SW 1271 (cell line): ENCODE data around the gene TTC22.

Experiments used
- DNase-seq, 2 experiments: peaks; one replicate each; lab custom pipeline; 2025; lab: John Stamatoyannopoulos, UW

Gene TTC22

DNA sequence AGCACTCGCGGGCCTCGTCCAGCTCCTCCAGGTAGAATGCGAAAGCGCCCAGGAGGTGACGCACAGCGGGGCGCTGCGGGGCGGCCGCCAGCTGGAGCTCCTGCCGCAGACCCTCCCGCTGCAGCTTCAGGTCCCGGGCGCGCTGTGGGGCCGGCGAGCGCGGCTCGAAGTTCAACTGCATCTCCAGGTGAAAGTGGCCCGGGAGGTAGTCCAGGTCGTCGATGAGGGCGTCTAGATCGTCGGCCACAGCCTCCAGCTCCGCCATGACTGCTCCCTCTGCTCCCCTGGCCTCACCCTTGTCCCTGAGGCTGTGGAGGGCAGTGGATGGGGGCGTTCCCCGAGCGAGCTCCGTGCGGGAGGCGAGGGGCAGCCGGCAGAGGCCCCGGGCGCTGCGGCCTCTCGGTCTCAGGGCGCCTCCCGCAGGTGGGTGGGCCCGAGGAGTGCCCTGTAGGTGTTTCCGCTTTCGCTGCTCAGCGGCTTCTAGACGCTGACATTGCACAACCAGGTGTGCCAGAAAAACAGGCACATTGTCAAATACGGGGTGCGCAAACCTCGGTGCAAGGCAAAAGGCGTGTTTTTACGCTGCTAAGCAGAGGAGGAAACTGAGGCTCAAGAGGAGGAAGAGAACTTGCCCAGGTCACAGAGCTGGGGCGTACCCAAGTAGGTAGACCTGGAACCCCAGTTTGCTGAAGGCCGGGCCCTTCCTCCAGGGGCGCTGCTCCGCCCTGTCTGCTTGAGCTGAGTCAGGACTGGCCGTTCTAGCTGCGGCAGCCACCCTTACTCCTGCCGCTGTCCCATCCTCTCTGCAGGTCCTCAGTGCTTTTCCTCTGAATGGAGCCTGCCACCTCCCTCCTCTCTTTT is at the start of gene TTC22:
Gene TTC22, minus strand, starts transcription at position 425 of the 861 bp plus-strand sequence. Its CDS starts 160 bp downstream, at position 265.
- no peak for DNase-seq

DNA sequence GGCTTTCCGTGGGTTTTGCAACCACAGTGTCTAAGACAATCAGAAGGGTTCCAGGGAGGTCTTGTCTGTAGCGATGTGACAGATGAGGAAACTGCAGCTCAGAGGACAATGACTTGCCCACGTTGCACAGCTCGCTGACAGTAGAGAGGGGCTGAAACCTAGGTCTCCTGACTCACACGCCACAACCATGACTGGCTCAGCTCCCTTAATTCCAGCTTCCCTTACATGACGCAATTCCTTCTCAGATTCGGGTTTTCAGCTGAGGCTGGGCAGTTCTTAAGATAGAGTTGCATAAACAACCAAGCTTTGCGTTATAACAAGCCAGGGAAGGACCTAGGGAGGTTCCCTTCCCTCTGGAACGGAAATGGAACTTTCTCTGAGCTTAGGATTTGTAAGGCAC is 49.6 kb upstream of the TTC22 start:
- DNase-seq = no peak

DNA sequence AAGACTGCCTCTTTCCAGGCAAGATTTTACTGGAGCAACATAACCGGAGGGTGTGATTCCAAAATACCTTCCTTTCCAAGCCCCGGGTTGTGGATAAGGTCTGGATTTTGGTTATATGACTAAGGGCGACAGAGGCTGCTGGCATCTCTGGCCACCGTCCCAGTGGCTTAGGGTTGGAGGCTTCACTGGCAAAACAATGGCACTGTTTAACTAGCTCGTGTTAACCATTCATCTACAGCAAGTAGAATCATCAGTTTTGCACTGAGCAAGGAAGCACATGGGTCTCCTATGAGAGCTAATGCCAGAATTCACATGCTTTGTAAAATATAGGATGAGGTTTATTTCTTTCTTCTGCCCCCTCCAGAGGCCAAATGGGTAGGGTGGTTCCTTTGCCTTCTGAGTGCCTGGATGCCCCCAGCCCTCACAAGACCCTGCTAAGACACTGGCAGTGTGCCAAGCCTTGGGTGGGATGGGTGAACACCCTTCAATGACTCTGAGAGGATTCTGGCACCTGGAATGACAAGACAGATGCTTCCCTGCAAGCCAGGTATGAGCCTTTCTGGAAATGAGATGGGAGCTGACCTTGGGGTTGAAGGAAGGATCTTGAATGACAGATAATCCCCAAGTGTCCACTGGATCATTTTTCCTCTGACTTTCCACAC is 49.1 kb upstream of the TTC22 start:
- no peak for DNase-seq

DNA sequence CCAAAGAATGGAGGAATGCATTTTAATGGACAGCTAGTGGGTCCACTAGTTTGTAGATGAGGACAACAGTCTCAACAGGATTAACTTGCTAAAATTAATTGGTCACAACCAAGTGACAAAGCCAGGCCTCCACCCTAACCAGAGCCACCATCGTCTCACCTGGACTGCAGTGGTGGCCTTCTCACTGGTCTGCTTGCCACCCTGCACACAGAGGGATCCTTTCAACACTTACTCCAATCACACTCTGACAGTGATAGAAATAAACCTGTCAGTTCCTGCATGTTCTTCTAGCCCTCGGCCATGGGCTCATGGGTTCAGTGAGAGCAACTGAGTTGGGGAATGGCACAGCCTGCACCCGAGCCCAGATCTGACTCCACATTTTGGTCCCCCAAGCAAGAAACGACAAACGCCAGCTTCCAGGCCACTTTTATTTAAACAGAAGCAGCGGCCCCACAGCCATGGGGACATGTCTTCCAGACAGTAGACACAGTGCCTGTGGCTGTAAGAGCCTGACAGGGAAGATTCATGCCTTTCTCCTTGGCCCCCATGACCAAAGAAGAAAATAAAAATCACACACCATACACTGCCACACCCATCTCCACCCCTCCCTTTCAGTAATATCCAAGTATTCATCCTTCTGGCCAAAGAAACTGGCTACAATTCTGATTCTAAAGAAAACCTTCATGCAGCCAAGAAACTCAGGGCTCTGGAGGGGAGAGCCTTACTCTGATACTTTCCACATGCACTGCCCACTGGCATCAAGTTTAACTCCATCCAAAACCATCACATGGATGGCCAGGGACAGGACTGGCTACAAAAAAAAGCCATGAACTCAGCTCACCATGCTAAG is 48.3 kb upstream of the TTC22 start:
- DNase-seq = no peak

DNA sequence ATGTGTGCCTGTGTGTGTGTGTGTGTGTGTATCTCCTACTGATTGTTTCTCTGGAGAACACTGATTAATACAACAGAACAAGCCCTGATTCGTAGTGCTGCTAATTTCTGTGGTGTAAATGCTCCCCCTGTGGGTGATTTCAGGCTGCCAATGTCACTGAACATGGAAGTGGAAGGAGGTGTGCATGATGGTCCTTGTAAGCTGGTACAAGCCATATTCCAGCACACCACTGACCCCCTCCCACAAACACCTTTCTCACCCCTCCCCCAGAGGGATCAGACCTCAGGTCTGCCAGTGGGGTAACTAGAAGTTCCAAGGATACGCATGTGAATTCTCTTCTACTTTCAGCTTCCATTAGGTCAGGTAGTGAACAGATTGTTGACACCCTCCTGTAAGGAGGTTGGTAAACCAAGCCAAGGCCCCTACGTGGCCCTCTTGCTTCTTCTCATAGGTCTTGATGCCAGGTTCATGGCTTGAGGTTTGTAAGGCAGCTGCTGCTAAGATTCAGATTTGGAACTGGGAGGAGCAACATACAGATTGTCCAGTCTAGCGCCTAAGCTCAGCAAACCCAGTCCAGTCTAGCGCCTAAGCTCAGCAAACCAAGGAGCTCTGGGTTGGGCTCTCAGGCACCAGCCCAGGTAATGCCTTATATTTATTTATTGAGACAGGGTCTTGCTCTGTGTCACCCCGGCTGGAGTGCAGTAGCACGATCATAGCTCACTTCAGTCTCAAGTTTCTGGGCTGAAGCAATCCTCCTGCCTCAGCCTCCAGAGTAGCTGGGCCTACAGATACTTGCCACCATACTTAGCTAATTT is 47.2 kb upstream of the TTC22 start:
- DNase-seq = no peak

DNA sequence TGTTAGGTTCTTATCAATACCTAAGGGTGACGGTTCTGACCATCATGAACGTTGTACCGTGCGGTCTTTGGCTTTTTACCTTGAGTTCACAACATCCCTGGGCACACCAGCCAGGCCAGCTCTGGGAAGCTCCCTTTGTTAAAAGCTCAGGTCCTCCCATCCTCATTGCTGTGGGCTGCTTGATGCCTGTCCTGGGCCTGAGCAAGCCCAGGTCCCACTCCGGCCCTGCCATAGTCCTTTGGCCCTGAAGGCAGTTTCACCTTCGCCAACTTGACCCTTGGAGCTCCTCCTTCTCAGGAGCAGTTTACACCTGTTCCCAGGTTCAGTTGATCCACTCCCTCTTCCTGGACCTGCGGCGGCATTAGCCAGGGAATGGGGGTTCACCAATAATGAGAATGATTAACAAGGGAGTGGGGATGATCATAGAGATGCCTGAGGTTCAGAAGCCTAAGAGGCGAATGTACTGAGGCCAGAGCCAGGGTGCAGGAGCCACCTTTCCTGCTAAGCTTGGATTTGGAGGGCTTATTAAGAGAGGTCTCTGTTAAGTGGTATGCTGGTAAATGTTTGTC is 45.7 kb upstream of the TTC22 start:
- no peak for DNase-seq

DNA sequence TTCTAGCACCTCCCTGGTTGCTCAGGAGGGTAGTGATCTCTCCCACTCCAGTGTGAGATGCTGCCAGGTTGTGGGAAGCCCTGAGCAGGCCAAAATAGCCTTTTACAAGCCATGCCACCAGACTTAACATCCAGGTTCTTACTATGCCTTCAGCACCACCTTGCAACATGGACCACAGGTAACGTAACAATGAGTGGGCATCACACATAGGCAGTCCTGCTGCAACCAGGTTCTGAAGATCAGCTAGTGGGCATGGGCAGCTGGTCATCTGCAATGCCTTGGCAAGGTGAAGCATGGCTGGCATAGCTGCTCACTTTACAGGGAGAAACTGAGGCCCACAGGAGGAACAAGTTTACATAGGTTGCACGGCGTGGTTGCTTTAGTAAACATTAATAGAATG is 45.2 kb upstream of the TTC22 start:
- DNase-seq = no peak

DNA sequence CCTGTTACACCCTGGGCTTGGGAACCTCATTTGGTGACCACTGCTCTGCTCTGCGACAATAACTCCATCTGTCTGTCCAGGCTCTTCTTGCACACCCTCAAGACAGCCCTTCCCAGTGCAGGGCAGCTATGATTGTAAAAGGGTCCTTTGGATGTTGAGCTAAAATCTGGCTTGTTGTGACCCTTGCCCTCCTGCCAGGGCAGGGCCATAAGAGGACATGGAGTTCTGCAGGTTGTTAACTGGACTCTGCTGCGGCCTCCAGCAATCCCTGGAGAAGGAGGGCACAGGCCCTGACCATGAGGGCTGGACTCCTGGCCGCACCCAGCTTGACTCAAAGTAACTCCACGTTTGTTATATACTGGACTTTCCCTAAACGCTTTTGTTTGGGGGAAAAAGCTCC is 44.6 kb upstream of the TTC22 start:
- no peak for DNase-seq

DNA sequence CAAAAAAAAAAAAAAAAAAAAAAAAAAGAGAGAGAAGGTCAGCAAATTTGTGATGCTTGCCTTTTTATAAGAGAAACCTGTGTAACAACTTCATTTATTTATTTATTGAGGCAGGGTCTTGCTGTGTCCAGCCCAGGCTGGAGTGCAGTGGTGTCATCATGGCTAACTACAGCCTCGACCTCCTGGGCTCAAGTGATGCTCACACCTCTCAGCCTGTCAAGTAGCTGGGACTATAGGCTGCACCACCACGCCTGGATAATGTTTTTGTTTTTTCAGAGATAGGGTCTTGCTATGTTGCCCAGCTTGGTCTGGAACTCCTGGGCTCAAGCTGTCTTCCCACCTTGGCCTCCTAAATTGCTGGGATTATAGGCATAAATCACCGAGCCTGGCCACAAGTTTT is 43.4 kb upstream of the TTC22 start:
- DNase-seq = no peak

DNA sequence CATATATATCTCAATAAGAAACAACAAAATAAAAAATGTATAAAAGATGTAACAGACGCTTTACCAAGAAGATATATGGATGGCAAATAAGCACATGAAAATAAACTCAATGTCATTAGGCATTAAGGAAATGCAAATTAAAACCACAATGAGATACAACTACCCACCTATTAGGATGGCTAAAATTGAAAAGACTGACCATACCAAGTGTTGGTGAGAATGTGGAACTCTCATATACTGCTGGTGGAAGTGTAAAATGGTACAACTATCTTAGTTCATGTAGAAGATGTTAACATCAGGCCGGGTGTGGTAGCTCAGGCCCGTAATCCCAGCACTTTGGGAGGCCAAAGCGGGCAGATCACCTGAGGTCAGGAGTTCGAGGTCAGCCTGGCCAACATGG is 42.3 kb upstream of the TTC22 start:
- no peak for DNase-seq

DNA sequence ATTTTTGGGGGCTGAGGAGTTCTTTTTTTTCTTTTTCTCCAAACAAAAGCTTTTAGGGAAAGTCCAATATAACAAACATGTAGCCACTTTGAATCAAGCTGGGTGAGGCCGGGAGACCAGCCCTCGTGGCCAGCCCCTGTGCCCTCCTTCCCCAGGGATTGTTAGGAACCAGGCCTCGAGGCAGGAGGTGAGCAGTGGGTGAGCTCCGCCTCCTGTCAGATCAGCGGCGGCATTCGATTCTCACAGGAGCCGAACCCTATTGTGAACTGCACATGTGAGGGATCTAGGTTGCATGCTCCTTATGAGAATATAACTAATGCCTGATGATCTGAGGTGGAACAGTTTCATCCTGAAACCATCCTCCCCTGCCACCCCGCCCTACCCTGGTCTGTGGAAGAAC is 41.8 kb upstream of the TTC22 start:
- no peak for DNase-seq

DNA sequence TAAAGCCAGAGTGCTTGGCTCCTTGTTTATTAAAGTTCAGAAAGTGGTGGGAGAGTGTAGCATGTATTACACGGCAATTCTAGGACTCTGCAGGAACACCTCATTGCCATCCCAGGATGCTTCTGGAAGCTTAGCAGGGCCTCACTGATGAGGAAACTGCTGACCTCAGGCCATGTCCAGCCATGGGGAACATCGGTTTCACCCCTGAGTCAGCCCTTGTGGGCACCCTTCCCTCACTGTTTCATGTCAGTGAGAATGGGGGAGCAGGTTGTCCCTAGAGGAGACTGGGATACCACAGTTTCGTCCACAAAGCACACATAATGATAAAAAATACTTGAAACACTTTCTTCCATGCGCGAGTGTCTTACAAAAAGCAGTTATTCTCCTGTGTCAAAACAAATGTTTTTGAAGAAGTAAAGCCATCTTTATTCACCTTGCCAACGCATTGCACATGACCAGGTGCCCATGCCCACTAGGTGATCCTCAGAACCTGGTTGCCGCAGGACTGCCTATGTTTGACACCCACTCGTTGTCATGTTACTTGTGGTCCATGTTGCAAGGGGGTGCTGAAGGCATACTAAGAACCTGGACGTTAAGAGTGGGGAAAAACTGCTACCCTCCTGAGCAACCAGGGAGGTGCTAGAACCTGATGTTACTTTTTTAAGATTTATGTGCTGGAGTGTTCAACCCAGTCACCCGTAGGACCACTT is 41.2 kb upstream of the TTC22 start:
- DNase-seq = no peak

DNA sequence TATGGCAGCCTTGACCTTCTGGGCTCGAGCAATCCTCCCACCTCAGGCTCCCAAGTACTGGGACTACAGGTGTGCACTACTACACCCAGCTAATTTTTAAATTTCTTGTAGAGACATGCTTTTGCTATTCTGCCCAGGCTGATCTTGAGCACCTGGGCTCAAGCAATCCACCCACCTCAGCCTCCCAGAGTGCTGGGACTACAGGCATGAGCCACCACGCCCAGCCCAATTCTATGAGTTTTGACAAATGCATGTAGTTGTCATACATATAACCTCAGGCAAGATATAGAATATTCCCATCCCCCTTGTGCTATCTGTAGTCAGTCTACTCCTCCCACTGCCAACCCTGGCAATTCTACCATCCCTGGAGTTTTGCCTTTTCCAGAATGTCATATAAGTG is 38.7 kb upstream of the TTC22 start:
- no peak for DNase-seq

DNA sequence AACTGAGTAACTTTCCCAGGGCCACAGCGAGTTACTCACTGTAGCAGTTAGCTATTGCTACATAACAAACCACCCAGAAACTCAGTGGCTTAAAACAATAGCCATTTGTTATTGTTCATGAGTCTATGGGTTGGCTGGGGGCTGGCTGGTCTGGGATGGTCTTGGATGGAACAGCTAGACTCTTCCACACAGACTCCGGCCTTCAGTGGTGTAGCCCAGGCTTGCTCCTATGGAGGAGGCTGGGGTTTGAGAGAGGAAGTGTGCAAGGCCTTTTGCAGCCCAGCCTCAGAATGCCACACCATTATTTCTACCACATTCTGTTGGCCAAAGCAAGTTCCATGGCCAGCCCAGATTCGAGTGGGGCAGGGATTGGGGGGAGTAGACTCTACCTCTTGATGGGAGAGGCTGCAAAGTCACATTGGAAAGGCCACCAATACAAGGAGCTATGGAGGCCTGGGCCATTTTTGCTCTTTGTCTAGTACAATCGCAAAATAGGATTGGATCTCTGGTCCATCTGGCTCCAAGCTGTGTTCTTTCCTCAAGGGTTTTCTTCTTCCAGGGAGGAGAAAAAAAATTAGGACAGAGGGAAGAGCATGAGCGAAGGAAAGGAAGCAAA is 37.5 kb upstream of the TTC22 start:
- DNase-seq = no peak

DNA sequence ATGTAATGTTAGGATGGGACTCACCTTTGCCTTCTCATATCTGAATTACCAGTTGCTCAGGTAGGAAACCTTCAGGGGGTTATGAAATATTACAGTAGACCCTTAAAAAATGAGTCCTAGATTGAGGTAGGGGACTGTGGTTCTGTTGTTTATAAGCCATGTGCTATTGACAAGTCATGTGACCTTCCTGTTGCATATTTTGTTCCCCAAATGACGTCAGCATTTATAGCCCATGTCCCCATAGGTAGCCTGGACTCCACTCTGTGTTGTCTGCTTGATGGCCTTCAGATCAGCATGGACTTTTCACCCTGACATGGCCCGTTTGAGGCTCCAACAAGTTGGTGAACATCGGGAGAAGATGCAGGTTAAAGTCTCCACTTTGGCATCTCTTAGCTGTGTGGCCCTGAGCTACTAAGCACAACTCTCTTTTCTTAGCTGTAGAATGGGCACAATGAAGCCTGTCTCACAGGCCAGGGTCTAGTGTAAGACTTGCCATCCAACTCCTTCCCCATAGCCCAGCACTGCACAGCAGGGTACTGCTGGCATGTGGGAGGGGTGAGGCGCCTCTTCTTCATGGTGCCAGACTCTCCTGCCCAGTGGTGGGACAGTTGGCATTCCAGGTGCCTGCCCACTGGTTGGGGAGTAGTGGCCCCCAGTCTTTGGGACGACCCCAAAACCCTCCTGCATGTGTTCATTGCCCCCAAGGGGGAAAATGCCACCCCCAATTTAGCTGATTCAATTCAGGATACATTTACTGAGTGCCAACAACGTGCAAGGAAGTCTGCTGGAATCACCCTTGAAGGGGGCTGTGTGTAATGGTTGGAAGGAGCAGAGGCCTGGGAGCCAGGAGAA is 36.1 kb upstream of the TTC22 start:
- no peak for DNase-seq

DNA sequence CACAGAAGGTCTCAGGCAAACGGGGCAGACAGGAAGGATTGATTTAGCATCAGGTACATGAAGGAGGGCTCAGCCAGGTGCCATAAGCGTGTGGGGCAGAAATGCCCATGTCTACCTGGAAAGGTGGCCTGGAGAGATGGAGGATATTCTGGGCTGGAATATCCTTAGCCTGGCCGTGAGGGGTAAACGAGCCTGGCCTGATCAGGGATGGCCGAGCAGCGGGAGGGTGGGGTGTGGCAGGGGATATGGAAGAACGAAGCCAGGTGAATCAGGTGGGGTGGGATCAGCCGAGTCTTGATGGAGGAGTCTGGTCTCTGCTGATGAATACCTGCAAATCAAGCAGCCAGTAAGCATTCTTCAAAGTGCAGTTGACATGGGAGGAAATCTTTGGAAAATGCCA is 35.5 kb upstream of the TTC22 start:
- DNase-seq = no peak

DNA sequence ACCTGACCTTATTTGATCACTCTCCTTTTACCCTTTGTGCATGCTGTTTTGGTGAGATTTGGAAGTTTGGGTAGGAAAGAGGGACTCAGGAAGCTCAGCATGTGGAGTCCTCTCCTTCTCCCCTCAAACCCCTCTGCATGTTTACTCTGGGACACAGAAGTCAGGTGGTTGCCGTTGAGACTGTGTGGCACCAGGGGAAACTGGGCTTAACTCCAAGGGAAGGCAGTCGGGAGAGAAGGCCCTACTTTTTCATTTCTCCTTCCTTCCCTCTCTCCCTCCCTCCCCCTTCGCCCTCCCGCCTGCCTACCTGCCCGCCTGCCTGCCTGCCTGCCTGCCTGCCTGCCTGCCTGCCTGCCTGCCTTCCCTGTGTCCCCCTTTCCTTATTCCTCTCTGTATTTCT is 34.8 kb upstream of the TTC22 start:
- no peak for DNase-seq

DNA sequence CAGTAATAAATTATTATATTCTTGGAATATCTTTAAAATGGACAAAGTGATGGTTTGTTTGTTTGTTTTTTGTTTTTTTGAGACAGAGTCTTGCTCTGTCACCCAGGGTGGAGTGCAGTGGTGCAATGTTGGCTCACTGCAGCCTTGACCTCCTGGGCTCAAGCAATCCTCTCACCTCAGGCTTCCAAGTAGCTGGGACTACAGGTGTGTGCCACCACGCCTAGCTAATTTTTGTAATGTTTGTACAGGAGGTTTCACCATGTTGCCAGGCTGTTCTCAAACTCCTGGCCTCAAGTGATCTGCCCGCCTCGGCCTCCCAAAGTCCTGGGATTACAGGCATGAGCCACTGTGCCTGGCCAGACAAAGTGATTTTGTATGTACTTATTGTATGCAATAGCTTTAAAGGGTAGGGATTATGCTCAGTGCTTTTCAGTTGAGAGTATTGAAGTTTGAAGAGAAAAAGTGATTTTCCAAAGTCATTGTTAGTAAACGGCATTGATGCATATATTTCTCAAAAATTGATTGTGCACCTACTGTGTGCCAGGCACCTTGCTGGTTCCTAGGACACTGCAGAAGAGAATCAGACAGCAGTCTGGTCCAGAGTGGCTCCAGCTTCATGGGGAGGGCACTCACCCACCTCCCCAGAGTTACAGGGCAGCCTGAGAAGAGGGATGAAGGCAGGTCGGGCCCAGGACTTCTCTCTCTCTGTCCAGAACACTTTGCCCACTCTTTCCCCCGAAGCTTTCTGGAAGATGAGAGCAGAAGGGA is 34.2 kb upstream of the TTC22 start:
- no peak for DNase-seq
